Measurements from ENCODE around the gene SH3D21. TPM values are rescaled to one million over a fixed set of nuclear protein-coding genes. Genes with fewer than 3 reads are reported as not detected.

The SH3D21 gene
- total and polyA plus RNA-seq, 10 of the 15 experiments (the other 5 are each of a cell fraction or from before 2014, with no cell fraction given), result 0.06 to 5.9 (median 2.4) TPM

- no peak for TF ChIP-seq USF1 (IDR thresholded peaks at IDR 0.05; ENCODE audit: borderline replicate concordance, extremely low read length, insufficient read depth, low read depth, low read length)
- no peak for TF ChIP-seq SIN3A (IDR thresholded peaks at IDR 0.05; ENCODE audit: low read depth, low read length)
- TF ChIP-seq CHD2 (IDR thresholded peaks at IDR 0.05; ENCODE audit: borderline replicate concordance, low read depth, low read length), result no peak
- TF ChIP-seq KDM1A (IDR thresholded peaks at IDR 0.05; ENCODE audit: borderline replicate concordance), result no peak
These were observed 49.6 kb downstream of the SH3D21 start (continued) for GRCh38 chr1:36355811-36356210.

- DNase-seq (ENCODE audit: low read depth, low spot score), result no peak
- 90% methylated on average over 13 of the region's 13 CpGs for WGBS (ENCODE audit: insufficient coverage, insufficient replicate concordance, low lambda C conversion rate, missing lambda C conversion rate)
These were observed 52.4 kb downstream of the SH3D21 start for GRCh38 chr1:36358514-36359084.

More at GRCh38 chr1:36358514-36359084, 52.4 kb downstream of the SH3D21 start:
- ChIA-PET POLR2A (interaction anchor here (1.0 kb wide), 1 partner anchor 27 kb away, joined by 3 read pairs; the partner anchor contains the start of gene STK40), RAD21 (ENCODE audit: unreplicated experiment) (interaction anchor here (1.6 kb wide), 1 partner anchor 16 kb away, joined by 4 read pairs; no protein-coding TSS in a partner anchor), SMC1A (ENCODE audit: uncharacterized antibody, unreplicated experiment) (interaction anchor here (1.1 to 3.4 kb wide), 5 partner anchors 8 to 31 kb away, joined by 3 to 10 read pairs (median 4); no protein-coding TSS in a partner anchor), CTCF (interaction anchor here (0.6 to 3.3 kb wide), 7 partner anchors 9 to 73 kb away, joined by 3 to 14 read pairs (median 4); no protein-coding TSS in a partner anchor)
- no peak overlapping the region for H3K27ac ChIP-seq (ENCODE audit: control insufficient read depth, insufficient read depth)
- no peak for FAIRE-seq
- H4K20me1 ChIP-seq (ENCODE audit: control insufficient read depth, insufficient read depth), result no peaks in the 10 kb centered on the region
- BruUV-seq (replicated peaks), result no TSS peak
- peaks cover 10 to 33% of the 10 kb centered on the region in 2 experiments for H3K36me3 ChIP-seq (ENCODE audit: control insufficient read depth in 2 of 2, insufficient read depth in 2 of 2, low read length in 1 of 2)
- no peak overlapping the region for H2AFZ ChIP-seq (ENCODE audit: control insufficient read depth, low read depth, low read length)
- no peaks in the 10 kb centered on the region for H3K9me3 ChIP-seq (replicated peaks; ENCODE audit: control insufficient read depth, insufficient read depth, low read length)
- no peak overlapping the region for H3K4me3 ChIP-seq
- TF ChIP-seq CEBPZ (IDR thresholded peaks at IDR 0.05; ENCODE audit: low read depth, low read length) (no peak), EED (IDR thresholded peaks at IDR 0.05; ENCODE audit: low read depth) (no peak), E4F1 (IDR thresholded peaks at IDR 0.05; ENCODE audit: borderline replicate concordance, partially characterized antibody) (no peak), RAD51 (IDR thresholded peaks at IDR 0.05) (no peak), ZBTB40 (IDR thresholded peaks at IDR 0.05; ENCODE audit: borderline replicate concordance) (no peak), ZBED1 (IDR thresholded peaks at IDR 0.05; ENCODE audit: borderline replicate concordance) (no peak)
- ATAC-seq, result no peak
- no peaks in the 10 kb centered on the region; the same call in none of the 2 replicates for H3K79me2 ChIP-seq (ENCODE audit: control insufficient read depth, insufficient read depth, low read length)
- no peak overlapping the region for H3K9ac ChIP-seq (ENCODE audit: control insufficient read depth, insufficient read depth, low read length)
- no peaks in the 10 kb centered on the region for H3K27me3 ChIP-seq (replicated peaks in 1 of 2; ENCODE audit: control insufficient read depth in 2 of 2, insufficient read depth in 2 of 2, low read length in 1 of 2)
- no peak overlapping the region for H3K4me2 ChIP-seq (ENCODE audit: control insufficient read depth, insufficient read depth)
- peaks cover 5% of the 10 kb centered on the region for H3K4me1 ChIP-seq (ENCODE audit: control insufficient read depth, insufficient read depth, low read length)
- in situ Hi-C loops (cut with MboI) (no loop called here), intact Hi-C loops (cut with micrococcal nuclease; ENCODE audit: unreplicated experiment) (no loop called here)
